Endothelial cell of umbilical vein (primary cell): ENCODE results near the gene TTYH2. TPM values are rescaled to one million over a fixed set of nuclear protein-coding genes. Genes with fewer than 3 reads are reported as not detected.

Experiments
- BruUV-seq: library from RNA; stranded (reverse); fragments of 400-500 nt; replicated peaks from 2 replicates; lab custom pipeline; 2021; lab: Mats Ljungman, UMichigan
- CTCF ChIA-PET: fragments of 300-600, 350-600 bp; sonication (Branson Sonifier 250); formaldehyde crosslinking; loops from one replicate; lab custom pipeline; 2021; ENCODE audit warnings: antibody characterized with exemption, inconsistent platforms; lab: Charles Lee
- POLR2A ChIA-PET: fragments of 300-600, 350-600 bp; sonication (Branson Sonifier 250); formaldehyde crosslinking; loops from one replicate; lab custom pipeline; 2021; ENCODE audit warnings: antibody characterized with exemption, inconsistent platforms; lab: Charles Lee
- DNase-seq: peaks from one replicate; pipeline ENCODE4 v3.0.0-alpha.2; 2011; ENCODE audit warnings: low read depth, low spot score
- FAIRE-seq: peaks from 2 replicates; lab custom pipeline; 2011; peaks lifted over from hg19 to GRCh38; lab: Jason Lieb, UNC
- H2AFZ ChIP-seq: 2 replicates; pipeline ENCODE4 v1.6.0; 2012; ENCODE audit warnings: low read depth, low read length, control low read depth, inconsistent platforms
- H3K27ac ChIP-seq: 2 replicates; pipeline ENCODE4 v1.5.1; 2011; ENCODE audit warnings: low read depth, mild to moderate bottlenecking, control low read depth, low read length, moderate library complexity; ENCODE audit not compliant: insufficient read depth
- H3K27me3 ChIP-seq, 2 experiments: 2 replicates each; pipeline versions ENCODE4 v1.6.0 to v1.6.1; 2011; ENCODE audit warnings: low read length in 2 of 2, mixed read lengths in 1 of 2; ENCODE audit not compliant: control insufficient read depth in 2 of 2, insufficient read depth in 2 of 2
- H3K36me3 ChIP-seq, 2 experiments: 2 replicates in 1 of 2; 3 replicates in 1 of 2; pipeline ENCODE4 v1.5.1; 2011; ENCODE audit warnings: low read length in 2 of 2, mild to moderate bottlenecking in 1 of 2, moderate library complexity in 1 of 2; ENCODE audit not compliant: control insufficient read depth in 2 of 2, insufficient read depth in 2 of 2; ENCODE audit errors: extremely low read depth in 1 of 2
- H3K4me1 ChIP-seq: 3 replicates; pipeline ENCODE4 v1.5.1; 2011; ENCODE audit warnings: mild to moderate bottlenecking, low read length; ENCODE audit not compliant: control insufficient read depth, insufficient read depth; ENCODE audit errors: extremely low read depth
- H3K4me2 ChIP-seq: 2 replicates; pipeline ENCODE4 v1.6.1; 2011; ENCODE audit warnings: low read length, control low read depth, mixed read lengths; ENCODE audit not compliant: insufficient read depth
- H3K4me3 ChIP-seq, 3 experiments: fragments of 200-600 bp in 1 of 3; sonication (generic), shearing (Covaris generic) in 1 of 3; replicated peaks in 1 of 3; 2 replicates each; pipeline ENCODE4 v1.5.1; 2011 to 2016; ENCODE audit warnings: control low read depth in 3 of 3, low read length in 3 of 3, mild to moderate bottlenecking in 2 of 3, inconsistent platforms in 1 of 3, low read depth in 1 of 3, moderate library complexity in 1 of 3; ENCODE audit not compliant: insufficient read depth in 1 of 3
- H3K79me2 ChIP-seq: 2 replicates; pipeline ENCODE4 v1.6.0; 2012; ENCODE audit warnings: low read length, inconsistent platforms; ENCODE audit not compliant: control insufficient read depth, insufficient read depth
- H3K9ac ChIP-seq: replicated peaks from 2 replicates; pipeline ENCODE3; 2011; ENCODE audit warnings: low read length, control low read depth; ENCODE audit not compliant: insufficient read depth; ENCODE audit errors: extremely low read depth
- H3K9me1 ChIP-seq: replicated peaks from 3 replicates; pipeline ENCODE4 v1.6.0; 2011; ENCODE audit warnings: mild to moderate bottlenecking, low read length; ENCODE audit not compliant: control insufficient read depth, insufficient read depth; ENCODE audit errors: extremely low read depth
- H3K9me3 ChIP-seq: replicated peaks from 2 replicates; pipeline ENCODE4 v1.5.1; 2012; ENCODE audit warnings: low read length, inconsistent platforms; ENCODE audit not compliant: control insufficient read depth, insufficient read depth
- H4K20me1 ChIP-seq: replicated peaks from 2 replicates; pipeline ENCODE3; 2011; ENCODE audit warnings: mild to moderate bottlenecking, low read length; ENCODE audit not compliant: control insufficient read depth, insufficient read depth; ENCODE audit errors: extremely low read depth
- CTCF ChIP-seq, 2 donors: IDR thresholded peaks; 1 replicate in 1 of 2; 2 replicates in 1 of 2; pipeline ENCODE4 v1.5.1; 2011; ENCODE audit warnings: low read length in 2 of 2, mild to moderate bottlenecking in 2 of 2, moderate library complexity in 2 of 2, control low read depth in 1 of 2, inconsistent platforms in 1 of 2, low read depth in 1 of 2; ENCODE audit not compliant: insufficient read depth in 1 of 2; ENCODE audit errors: extremely low read depth in 1 of 2
- EZH2 ChIP-seq: IDR thresholded peaks from 2 replicates; pipeline ENCODE4 v1.6.1; 2012; ENCODE audit warnings: borderline replicate concordance, low read depth, mild to moderate bottlenecking, moderate library complexity, low read length, inconsistent platforms; ENCODE audit not compliant: severe bottlenecking
- FOS ChIP-seq: IDR thresholded peaks from 2 replicates; pipeline ENCODE4 v1.6.1; 2011; ENCODE audit warnings: mild to moderate bottlenecking, low read length, moderate library complexity, borderline replicate concordance; ENCODE audit not compliant: insufficient read depth
- JUN ChIP-seq: IDR thresholded peaks from 2 replicates; pipeline ENCODE4 v1.6.1; 2011; ENCODE audit warnings: borderline replicate concordance, low read depth; ENCODE audit not compliant: insufficient read length, insufficient read depth
- MAX ChIP-seq: IDR thresholded peaks from 2 replicates; pipeline ENCODE4 v1.6.1; 2011; ENCODE audit not compliant: insufficient read depth, insufficient read length
- MYC ChIP-seq: IDR thresholded peaks from one replicate; pipeline ENCODE4 v1.6.1; 2011; ENCODE audit warnings: mild to moderate bottlenecking, low read depth, low read length
- POLR2A ChIP-seq: IDR thresholded peaks from 2 replicates; pipeline ENCODE4 v1.6.1; 2012; ENCODE audit warnings: low read depth, mild to moderate bottlenecking, control low read depth, low read length
- POLR2AphosphoS5 ChIP-seq: IDR thresholded peaks from 2 replicates; pipeline ENCODE4 v1.6.1; 2012; ENCODE audit warnings: low read depth, mild to moderate bottlenecking, control low read depth, low read length, moderate library complexity; ENCODE audit not compliant: insufficient read depth
- dilution Hi-C: fragments of 300-500 bp; cut with MboI; formaldehyde crosslinking; loops from one replicate; pipeline ENCODE4 v1.15.0; 2019; ENCODE audit warnings: low sequenced_read_pairs; ENCODE audit not compliant: extremely low pct_ligation_motif_present
- intact Hi-C: fragments of 100-400 bp; cut with micrococcal nuclease; formaldehyde crosslinking; loops from one replicate; pipeline ENCODE4 v1.10.0; 2022
- polyA plus RNA-seq, 4 experiments: library from polyadenylated mRNA; depleted of rRNA in 3 of 4; stranded (reverse) in 3 of 4; unstranded in 1 of 4; fragments of >200 nt; gene quantifications; 2 replicates each; pipeline versions ENCODE4 v1.2.1 to v1.2.3, GENCODE V29; 2011 to 2012; ENCODE audit warnings: missing spikeins in 1 of 4
- total RNA-seq: library from RNA; stranded (reverse); gene quantifications from 2 replicates; pipeline ENCODE4 v1.2.3, GENCODE V29; 2021

Gene TTYH2
- total and polyA plus RNA-seq, 2 donors (not counting 3 experiments of a cell fraction or from before 2014, with no cell fraction given) = 0.75 to 2.0 TPM

GRCh38 chr17:74304184-74304583 lies 90.8 kb downstream of the TTYH2 start:
- Histone ChIP-seq H3K9me1 (no peaks in the 10 kb centered on the region), H3K4me2 (no peak overlapping the region), H3K27me3 (peaks cover 0 to under 1% of the 10 kb centered on the region in 2 experiments), H3K9me3 (no peaks in the 10 kb centered on the region), H4K20me1 (no peaks in the 10 kb centered on the region), H3K4me1 (no peaks in the 10 kb centered on the region), H3K4me3 (no peak overlapping the region), H3K79me2 (no peaks in the 10 kb centered on the region), H2AFZ (no peak overlapping the region), H3K27ac (no peak overlapping the region), H3K36me3 (no peaks in the 10 kb centered on the region), H3K9ac (no peak overlapping the region)
- intact Hi-C loops = no loop called here
- CTCF ChIA-PET = interaction anchor here (1.0 to 2.2 kb wide), 3 partner anchors 62 to 75 kb away, joined by 4 to 15 read pairs (median 5); partner anchors contain the start of gene GPR142
- FAIRE-seq (no peak), DNase-seq (no peak)
- TF ChIP-seq POLR2A = no peak
- POLR2A ChIA-PET = no interaction called here
- dilution Hi-C loops = no loop called here
- BruUV-seq = no TSS peak

- Histone ChIP-seq H3K79me2 (no peaks in the 10 kb centered on the region), H3K4me2 (no peak overlapping the region), H3K9me1 (no peaks in the 10 kb centered on the region), H3K4me1 (no peaks in the 10 kb centered on the region), H3K36me3 (no peaks in the 10 kb centered on the region), H3K27me3 (no peaks in the 10 kb centered on the region), H3K27ac (no peak overlapping the region), H3K9ac (no peak overlapping the region), H3K9me3 (no peaks in the 10 kb centered on the region), H2AFZ (no peak overlapping the region), H4K20me1 (no peaks in the 10 kb centered on the region), H3K4me3 (no peak overlapping the region)
- CTCF ChIA-PET = interaction anchor here (0.9 to 2.2 kb wide), 8 partner anchors 47 to 151 kb away, joined by 4 to 20 read pairs (median 7); partner anchors contain the start of genes BTBD17 and GPR142
- FAIRE-seq = no peak
- intact Hi-C loops = no loop called here
- dilution Hi-C loops = no loop called here
- no TSS peak for BruUV-seq
- TF ChIP-seq MYC = no peak
- TF ChIP-seq POLR2AphosphoS5 = no peak
- TF ChIP-seq EZH2 = no peak
- TF ChIP-seq MAX = no peak
- TF ChIP-seq CTCF (IDR thresholded peaks at IDR 0.05; ENCODE audit: extremely low read depth in 1 of 2, insufficient read depth in 1 of 2, low read depth in 1 of 2, low read length in 2 of 2) = no peak
- TF ChIP-seq FOS = no peak
- no peak for TF ChIP-seq JUN
- TF ChIP-seq POLR2A = no peak
- DNase-seq = no peak
- POLR2A ChIA-PET = no interaction called here
Measured at GRCh38 chr17:74305865-74306654, 92.7 kb downstream of the TTYH2 start.
